ENCODE measurements around the gene ZNF782.
"Not testable (repeated sequence)": the region's sequence is repeated elsewhere in the genome, so short reads cannot be mapped to it uniquely, and the experiment has no call there.

ZNF782 gene

GRCh38 chr9:96854651-96855273, 448 bp upstream of the ZNF782 start:
- DNase-seq (ENCODE audit: low read depth in 2 of 2) = no peak

DNA sequence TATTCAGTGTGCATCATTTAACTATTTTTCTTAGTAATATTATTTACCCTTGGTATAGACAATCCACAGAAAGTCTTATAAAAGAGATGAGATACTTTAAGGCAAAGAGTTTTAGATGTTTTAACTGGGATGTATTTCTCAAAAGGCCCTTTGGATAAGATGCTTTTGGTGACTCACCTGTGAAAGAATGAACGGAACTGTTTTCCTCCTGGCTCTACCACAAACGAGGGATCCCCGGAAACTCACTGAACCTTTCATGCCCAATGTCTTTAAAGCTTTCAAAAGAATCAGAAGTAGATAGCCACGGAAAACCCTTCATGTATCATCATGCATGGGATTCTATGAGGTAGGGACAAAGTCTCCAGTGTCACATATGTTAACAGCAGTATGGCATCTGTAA, 1.6 kb downstream of the ZNF782 start:
- DNase-seq (ENCODE audit: low read depth in 2 of 2) = no peak

DNA sequence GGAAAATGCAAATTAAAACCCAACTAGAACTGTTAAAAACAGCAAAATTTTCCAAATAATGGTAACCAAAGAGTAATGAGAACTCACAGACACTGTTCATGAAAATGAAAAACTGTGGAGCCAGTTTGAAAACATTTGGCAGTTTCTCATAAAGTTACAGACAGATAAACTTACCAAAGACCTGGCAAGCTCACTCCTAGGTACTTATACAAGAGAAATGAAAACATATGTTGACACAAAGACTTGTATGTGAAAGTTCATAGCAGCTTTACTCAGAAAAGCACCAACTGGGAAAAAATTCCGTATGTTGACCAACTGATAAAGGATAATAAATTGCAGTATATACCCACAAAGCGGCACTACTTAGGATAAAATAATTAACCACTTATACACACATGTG, 10.3 kb downstream of the ZNF782 start:
- no peak for DNase-seq (ENCODE audit: low read depth in 2 of 2)

DNA sequence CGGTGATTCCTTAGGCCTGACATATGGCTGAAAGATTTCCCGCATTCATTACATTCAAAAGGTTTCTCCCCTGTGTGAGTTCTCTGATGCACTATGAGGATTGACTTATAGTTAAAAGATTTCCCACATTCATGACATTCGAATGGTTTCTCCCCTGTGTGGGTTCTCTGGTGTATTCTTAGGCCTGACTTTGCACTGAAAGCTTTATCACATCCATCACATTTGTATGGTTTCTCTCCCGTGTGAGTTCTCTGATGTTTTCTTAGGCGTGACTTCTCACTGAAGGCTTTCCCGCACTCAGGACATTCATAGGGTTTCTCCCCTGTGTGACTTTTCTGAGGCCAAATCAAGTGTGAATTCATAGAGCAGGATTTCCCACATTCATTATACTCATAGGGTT, 35.8 kb downstream of the ZNF782 start:
- DNase-seq (ENCODE audit: low read depth in 2 of 2) = no peak

DNA sequence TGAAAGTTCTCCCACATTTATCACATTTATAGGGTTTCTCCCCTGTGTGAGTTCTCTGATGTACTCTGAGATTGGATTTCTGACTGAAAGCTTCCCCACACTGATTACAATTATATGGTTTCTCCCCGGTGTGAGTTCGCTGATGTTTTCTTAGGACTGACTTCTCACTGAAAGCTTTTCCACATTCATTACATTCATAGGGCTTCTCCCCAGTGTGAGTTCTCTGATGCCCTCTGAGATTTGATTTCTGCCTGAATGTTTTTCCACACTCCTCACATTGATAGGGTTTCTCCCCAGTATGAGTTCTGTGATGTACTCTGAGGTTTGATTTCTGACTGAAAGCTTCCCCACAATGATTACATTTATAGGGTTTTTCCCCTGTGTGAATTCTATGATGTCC, 36.3 kb downstream of the ZNF782 start:
- no peak for DNase-seq (ENCODE audit: low read depth in 2 of 2)

DNA sequence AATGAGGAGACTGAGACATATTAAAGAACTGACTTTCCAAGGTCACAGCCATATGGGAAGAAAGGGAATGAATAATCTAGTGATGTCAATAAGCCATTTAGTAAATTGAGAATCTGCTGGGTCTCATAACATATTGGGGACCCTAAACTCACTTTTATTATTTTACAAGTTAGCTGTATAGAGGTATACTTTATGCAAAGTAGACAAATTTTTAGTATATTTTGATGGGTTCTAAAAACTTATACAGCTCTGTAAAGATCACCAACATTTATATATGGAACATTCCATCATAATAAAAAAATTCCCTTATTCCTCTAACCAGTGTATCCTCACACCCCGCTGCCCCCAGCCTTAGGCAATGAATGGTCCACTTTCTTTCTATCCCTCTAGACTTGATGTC, 40.7 kb downstream of the ZNF782 start:
- DNase-seq (ENCODE audit: low read depth in 2 of 2) = no peak

DNA sequence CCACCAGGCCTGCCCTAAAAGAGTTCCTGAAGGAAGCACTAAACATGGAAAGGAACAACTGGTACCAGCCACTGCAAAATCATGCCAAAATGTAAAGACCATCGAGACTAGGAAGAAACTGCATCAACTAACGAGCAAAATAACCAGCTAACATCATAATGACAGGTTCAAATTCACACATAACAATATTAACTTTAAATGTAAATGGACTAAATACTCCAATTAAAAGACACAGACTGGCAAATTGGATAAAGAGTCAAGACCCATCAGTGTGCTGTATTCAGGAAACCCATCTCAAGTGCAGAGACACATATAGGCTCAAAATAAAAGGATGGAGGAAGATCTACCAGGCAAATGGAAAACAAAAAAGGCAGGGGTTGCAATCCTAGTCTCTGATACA, 55.4 kb downstream of the ZNF782 start:
- DNase-seq (ENCODE audit: low read depth in 2 of 2) = not testable (repeated sequence)

DNA sequence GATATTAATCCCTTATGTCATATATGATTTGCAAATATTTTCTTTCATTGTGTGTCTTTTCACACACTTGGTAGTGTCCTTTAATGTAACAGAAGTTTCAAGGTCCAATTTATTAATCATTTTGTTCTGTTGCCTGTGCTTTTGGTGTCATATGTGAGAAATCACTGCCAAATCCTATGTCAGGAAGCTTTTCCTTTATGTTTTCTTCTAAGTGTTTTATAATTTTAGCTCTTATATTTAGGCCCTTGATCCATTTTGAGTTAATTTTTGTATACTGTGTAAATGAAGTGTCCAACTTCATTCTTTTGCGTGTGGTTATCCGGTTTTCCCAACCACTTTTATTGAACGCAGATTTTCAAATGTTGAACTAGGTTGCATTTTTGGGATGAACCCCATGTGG, 70.3 kb downstream of the ZNF782 start:
- DNase-seq (ENCODE audit: low read depth in 2 of 2) = no peak

DNA sequence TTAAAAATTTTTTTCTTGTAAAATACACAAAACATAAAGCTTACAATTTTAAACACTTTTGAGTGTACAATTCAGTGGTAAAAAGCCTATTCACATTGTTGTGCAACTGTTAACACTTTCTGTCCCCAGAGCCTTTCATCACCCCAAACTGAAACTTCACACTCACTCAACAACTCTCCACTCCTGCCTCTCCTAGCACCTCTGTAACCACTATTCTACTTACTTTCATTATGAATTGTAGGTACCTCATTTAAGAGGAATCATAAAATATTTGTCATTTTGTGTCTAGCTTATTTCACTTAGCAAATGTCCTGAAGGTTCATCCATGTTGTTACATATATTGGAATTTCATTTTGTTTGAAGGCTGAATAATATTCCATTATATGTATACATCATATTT, 72.1 kb downstream of the ZNF782 start:
- no peak for DNase-seq (ENCODE audit: low read depth in 2 of 2)

- no peak for DNase-seq (ENCODE audit: low read depth in 2 of 2)
These were observed 72.8 kb downstream of the ZNF782 start for GRCh38 chr9:96781552-96781951.

- DNase-seq (ENCODE audit: low read depth in 2 of 2) = no peak
These were observed 75.2 kb downstream of the ZNF782 start for GRCh38 chr9:96779089-96779488.

DNA sequence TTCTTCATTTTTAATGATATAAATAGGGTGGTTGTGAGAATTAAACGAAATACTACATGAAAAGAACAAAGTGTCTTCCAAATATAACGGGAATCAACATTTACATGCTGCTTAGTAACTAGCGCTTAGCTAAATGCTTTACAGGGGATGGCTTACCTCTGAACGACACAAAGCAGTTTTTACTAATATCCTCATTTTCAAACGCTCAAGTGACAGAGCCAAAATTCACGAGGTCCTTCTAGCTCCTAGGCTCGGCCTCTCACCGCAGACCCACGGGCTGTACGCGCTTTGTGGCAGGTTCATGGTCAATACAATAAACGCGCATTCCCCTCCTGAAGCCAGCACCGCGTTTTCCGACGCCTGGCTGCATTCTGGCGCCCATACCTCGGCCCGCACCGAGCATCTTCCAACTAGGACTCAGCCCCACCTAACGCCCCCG, 76.9 kb downstream of the ZNF782 start:
- DNase-seq (ENCODE audit: low read depth in 2 of 2) = no peak

DNA sequence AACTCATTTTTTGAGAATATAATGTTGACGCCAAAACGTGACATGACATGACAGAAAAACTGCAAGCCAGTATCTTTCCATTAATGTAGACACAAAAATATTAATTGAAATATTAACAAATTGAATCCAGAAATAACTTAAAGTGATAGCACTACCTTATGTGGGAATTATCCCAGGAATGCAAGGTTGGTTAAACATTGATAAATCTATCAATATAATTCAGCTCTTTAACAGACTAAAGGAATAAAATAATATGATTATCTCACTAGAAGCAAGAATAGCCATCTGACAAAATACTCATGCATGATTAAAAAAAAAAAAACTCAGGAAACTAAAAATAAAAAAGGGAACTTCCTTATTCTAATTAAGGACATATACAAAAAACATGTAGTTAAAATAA, 83.2 kb downstream of the ZNF782 start:
- DNase-seq (ENCODE audit: low read depth in 2 of 2) = no peak

GRCh38 chr9:96769989-96770388, 84.3 kb downstream of the ZNF782 start:
- no peak for DNase-seq (ENCODE audit: low read depth in 2 of 2)
